HG03060 (cell line): ENCODE results near the gene WDR83.
"Not testable (repeated sequence)": the region's sequence is repeated elsewhere in the genome, so short reads cannot be mapped to it uniquely, and the experiment has no call there.

Experiments
- ATAC-seq: cut with Tn5 transposase; IDR thresholded peaks from one replicate; pipeline ENCODE4 v1.9.1; 2021; ENCODE audit warnings: low read depth, moderate number of reproducible peaks; ENCODE audit not compliant: unreplicated experiment

The WDR83 gene

DNA sequence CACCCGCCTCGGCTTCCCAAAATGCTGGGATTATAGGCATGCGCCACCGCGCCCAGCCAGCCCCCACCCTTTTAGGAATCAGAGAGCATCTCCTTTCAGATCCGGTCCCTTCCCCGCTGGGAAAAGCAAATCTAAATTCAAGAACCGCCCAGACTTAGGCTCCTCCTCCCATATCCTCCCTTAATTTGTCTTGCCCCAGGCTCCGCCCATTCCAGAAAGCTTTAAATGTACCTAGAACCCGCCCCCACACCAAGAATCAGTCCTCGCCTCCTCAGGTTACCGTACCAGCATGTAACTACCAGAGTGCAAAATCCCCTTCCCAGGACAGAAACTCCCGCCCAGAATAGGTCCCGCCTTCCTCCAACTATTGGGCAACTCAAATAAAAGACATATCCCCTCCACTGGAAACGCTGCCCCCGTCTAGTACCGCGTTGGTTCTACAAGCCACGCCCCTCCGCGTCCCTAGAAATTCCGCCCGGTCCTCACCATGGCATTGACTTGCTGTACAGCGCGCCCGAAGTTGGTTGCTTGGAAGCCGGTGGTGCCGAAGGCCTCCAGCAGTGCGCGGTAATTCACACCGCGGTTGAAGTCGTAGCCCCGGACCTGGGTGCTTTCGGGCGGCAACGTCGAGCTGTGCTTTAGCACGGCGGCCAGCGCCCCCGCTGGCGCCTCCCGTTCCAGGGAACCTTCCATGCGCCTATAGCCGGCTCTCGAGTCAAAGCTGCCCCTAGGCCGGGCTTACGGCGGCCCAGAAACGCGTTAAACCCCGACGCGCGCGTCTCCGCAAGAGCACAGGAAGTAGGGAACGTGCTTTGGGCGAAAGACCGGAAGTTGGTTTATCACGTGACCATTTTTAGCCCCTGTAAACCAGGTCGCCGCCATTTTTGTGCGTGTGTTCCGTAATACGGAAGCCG lies 14.7 kb downstream of the WDR83 start, which contains the start of gene DHPS:
Gene DHPS, minus strand, starts transcription at position 807 of the 914 bp plus-strand sequence. Its CDS starts 114 bp downstream, at position 693.
- peak; percentile 76 for ATAC-seq

DNA sequence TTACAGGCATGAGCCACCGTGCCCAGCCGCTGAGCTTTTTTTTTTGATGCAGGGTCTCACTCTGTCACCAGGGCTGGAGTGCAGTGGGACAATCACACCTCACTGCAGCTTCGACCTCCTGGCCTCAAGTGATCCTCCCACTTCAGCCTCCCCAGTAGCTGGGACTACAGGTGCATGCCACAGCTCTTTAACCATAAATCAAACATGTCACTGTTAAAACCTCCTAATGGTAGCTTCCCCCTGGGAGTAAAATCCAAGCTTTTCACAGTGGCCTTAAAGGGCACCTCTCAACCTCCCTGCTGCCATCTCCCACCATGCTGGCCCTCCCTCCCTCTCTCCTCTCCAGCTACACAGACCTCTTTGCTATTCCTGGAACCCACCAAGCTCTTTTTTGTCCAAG lies 19.2 kb downstream of the WDR83 start:
- no peak for ATAC-seq

GRCh38 chr19:12687496-12688196 lies 21.0 kb downstream of the WDR83 start, which contains the start of gene GNG14:
Gene GNG14, plus strand, starts transcription at chr19:12687998. Its CDS starts 51 bp downstream, at chr19:12688049.
- ATAC-seq = no peak

DNA sequence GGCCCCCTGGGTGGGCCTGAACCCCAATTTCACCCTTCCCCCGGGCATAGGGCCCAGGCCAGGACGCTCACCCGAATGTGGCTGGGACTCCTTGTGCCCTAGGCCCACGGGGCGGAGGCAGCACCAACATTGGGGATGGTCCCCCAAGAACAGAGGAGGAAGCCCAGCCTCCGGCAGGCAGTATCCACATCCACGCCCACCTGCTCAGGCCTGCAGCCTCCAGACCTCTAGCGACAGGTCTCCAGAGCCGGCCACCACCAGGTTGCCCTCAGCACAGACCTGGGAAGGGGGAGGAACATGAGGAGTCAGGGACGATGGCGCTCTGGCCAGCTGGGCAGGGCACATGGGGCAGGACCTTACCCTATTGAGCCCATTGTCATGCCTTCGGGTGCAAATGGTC lies 22.4 kb downstream of the WDR83 start:
- no peak for ATAC-seq

DNA sequence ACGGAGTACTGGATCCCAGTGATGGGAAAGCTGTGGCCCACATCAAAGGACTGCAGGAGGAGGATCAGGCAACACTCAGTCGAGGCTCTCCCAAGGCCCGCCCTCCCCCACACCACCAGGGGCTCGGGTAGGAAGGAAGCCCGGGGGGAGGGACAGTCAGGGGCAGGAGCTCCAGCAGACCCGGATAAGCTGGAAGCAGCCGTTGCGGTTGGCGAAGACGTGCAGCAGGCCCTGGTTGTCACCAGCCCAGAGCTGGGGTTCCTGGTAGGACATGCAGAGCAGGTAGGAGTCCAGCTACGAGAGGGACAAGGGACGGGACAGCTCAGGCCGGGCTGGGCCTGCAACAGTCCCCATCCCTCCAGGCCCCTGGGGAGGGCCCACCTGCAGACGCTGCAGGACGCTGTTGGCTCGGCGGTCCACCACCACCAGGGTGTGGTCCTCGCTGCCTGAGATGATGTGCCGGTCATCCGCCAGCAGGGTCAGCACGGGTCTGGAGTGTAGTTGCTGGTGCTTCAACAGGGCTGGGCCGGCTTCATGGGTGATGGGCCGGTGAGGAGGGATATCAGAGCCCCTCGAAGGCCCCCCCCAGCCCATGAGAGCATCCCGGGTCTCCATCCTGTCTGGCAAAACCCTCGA lies 23.1 kb downstream of the WDR83 start:
- ATAC-seq = no peak

GRCh38 chr19:12692960-12693359 lies 26.4 kb downstream of the WDR83 start:
- no peak for ATAC-seq

- ATAC-seq = no peak
These were observed 28.0 kb downstream of the WDR83 start for GRCh38 chr19:12694641-12695040.

- ATAC-seq = no peak
These were observed 28.5 kb downstream of the WDR83 start for GRCh38 chr19:12695096-12695495.

DNA sequence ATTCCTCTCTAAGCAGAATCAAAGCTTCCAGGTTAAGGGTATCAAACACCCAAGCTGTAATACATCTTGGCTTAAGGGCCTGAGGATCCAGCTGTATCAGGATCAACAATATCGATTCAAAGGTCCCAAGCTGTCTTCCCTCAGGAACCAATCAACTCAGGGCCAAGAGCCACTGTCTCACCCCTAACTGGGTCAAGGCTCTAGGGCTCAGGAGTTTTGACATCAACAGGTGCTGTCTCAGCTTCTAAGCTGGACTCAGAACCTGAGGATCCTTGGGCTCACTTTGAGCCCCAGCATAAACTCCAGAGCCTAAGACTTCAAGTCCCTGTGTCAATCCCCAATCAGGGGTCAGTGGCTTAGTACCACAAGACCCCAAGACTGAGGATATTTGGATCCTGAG lies 28.9 kb downstream of the WDR83 start:
- no peak for ATAC-seq

GRCh38 chr19:12695997-12696365 lies 29.4 kb downstream of the WDR83 start:
- ATAC-seq = no peak

GRCh38 chr19:12696366-12697335 lies 30.0 kb downstream of the WDR83 start, which contains the start of gene FBXW9:
Gene FBXW9, minus strand, starts transcription at chr19:12696631. Its CDS starts 50 bp downstream, at chr19:12696581.
- peak; percentile 63 for ATAC-seq

DNA sequence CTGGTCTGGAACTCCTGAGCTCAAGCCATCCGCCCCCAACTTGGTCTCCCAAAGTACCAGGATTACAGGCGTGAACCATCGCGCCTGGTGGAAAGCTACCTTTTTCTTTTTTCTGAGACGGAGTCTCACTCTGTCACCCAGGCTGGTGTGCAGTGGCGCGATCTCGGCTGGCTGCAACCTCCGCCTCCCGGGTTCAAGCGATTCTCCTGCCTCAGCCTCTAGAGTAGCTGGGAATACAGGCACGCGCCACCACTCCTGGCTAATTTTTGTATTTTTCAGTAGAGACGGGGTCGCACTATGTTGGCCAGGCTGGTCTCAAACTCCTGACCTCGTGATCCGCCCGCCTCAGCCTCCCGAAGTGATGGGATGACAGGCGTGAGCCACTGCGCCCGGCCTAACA lies 30.8 kb downstream of the WDR83 start:
- not testable (repeated sequence) for ATAC-seq

- no peak for ATAC-seq
These were observed 31.5 kb downstream of the WDR83 start for GRCh38 chr19:12698138-12698537.

- no peak for ATAC-seq
These were observed 35.1 kb downstream of the WDR83 start for GRCh38 chr19:12701596-12702282.

- no peak for ATAC-seq
These were observed 36.4 kb downstream of the WDR83 start for GRCh38 chr19:12703046-12703445.

DNA sequence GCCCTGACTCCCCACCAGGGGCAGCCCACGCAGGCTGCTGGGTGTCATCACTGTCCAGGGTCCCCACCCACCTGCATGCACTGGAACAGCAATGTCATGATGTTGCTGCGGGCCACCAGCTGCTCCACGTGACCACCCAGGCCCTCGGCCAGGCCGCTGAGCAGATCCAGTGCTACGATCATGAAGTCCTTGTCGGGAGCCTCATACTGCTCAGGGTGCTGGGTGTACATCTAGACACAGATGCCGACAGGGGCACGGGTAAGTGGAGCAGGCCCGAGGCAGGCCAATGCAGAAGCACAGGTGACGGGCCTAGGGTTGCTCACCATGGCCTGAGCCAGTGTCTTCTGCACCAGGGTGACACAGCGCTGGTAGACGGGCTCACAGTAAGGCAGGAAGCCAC lies 38.6 kb downstream of the WDR83 start:
- ATAC-seq = no peak

GRCh38 chr19:12705654-12706331 lies 39.2 kb downstream of the WDR83 start:
- no peak for ATAC-seq

GRCh38 chr19:12706332-12706718 lies 39.7 kb downstream of the WDR83 start:
- no peak for ATAC-seq

DNA sequence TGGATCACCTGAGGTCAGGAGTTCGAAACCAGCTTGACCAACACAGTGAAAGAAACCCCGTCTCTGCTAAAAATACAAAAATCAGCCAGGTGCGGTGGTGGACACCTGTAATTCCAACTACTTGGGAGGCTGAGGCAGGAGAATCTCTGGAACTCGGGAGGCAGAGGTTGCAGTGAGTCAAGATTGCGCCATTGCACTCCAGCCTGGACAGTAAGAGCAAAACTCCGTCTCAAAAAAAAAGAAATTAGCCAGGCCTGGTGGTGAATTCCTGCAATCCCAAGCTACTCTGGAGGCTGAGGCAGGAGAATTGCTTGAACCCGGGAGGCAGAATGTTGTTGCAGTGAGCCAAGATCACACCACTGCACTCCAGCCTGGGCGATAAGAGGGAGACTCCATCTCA lies 42.0 kb downstream of the WDR83 start:
- ATAC-seq = no peak
